Neural crest cell (in vitro differentiated cells): ENCODE results near the gene NRG2. TPM values are rescaled to one million over a fixed set of nuclear protein-coding genes. Genes with fewer than 3 reads are reported as not detected.

ENCODE experiments used
- DNase-seq: peaks from one replicate; pipeline ENCODE4 v3.0.0; 2021; ENCODE audit warnings: low read depth, mixed read lengths, low spot score
- H3K27ac Mint-ChIP-seq: one replicate; pipeline ENCODE4 v1.8.0; 2021; ENCODE audit warnings: mild to moderate bottlenecking, mixed read lengths; ENCODE audit not compliant: unreplicated experiment
- H3K27me3 Mint-ChIP-seq: 2 replicates; pipeline ENCODE4 v1.8.0; 2021; ENCODE audit warnings: low read depth, mild to moderate bottlenecking, mixed read lengths
- H3K36me3 Mint-ChIP-seq: 2 replicates; pipeline ENCODE4 v1.8.0; 2021; ENCODE audit warnings: low read depth, mild to moderate bottlenecking, mixed read lengths
- H3K4me1 Mint-ChIP-seq: 2 replicates; pipeline ENCODE4 v1.8.0; 2021; ENCODE audit warnings: mixed read lengths
- H3K4me3 Mint-ChIP-seq: one replicate; pipeline ENCODE4 v1.8.0; 2021; ENCODE audit warnings: mild to moderate bottlenecking, mixed read lengths
- H3K9me3 Mint-ChIP-seq: 2 replicates; pipeline ENCODE4 v1.8.0; 2021; ENCODE audit warnings: mixed read lengths
- CTCF ChIP-seq: fragments of 200-600 bp; sonication (generic); conservative IDR thresholded peaks from 2 replicates; pipeline ENCODE4 v1.5.0; 2021; ENCODE audit warnings: antibody characterized with exemption, mild to moderate bottlenecking
- total RNA-seq: library from RNA; stranded (reverse); gene quantifications from 2 replicates; pipeline ENCODE4 v1.2.1, GENCODE V29; 2021

NRG2 gene
- total RNA-seq, 1 donor from 2014 or later: 0.82 TPM

GRCh38 chr5:139898981-139899380 is 144.1 kb downstream of the NRG2 start:
- peaks cover 62% of the 10 kb centered on the region for H3K27me3 Mint-ChIP-seq

GRCh38 chr5:139897982-139898381 is 145.1 kb downstream of the NRG2 start:
- Mint-ChIP-seq H3K36me3 (no peaks in the 10 kb centered on the region), H3K4me1 (no peaks in the 10 kb centered on the region), H3K27ac (no peak overlapping the region), H3K9me3 (no peaks in the 10 kb centered on the region), H3K27me3 (peaks cover 56% of the 10 kb centered on the region), H3K4me3 (no peak overlapping the region)
- DNase-seq: no peak
- TF ChIP-seq CTCF: no peak

More at GRCh38 chr5:139898981-139899380, 144.1 kb downstream of the NRG2 start:
- no peak for TF ChIP-seq CTCF
- no peak for DNase-seq
- no peak overlapping the region for H3K4me3 Mint-ChIP-seq
- H3K36me3 Mint-ChIP-seq: no peaks in the 10 kb centered on the region
- no peaks in the 10 kb centered on the region for H3K9me3 Mint-ChIP-seq
- no peak overlapping the region for H3K27ac Mint-ChIP-seq
- H3K4me1 Mint-ChIP-seq: peaks cover 5% of the 10 kb centered on the region

- no peak overlapping the region for H3K4me3 Mint-ChIP-seq
- DNase-seq: no peak
- H3K4me1 Mint-ChIP-seq: no peaks in the 10 kb centered on the region
- no peak for TF ChIP-seq CTCF
- no peaks in the 10 kb centered on the region for H3K36me3 Mint-ChIP-seq
- H3K9me3 Mint-ChIP-seq: no peaks in the 10 kb centered on the region
- no peak overlapping the region for H3K27ac Mint-ChIP-seq
- H3K27me3 Mint-ChIP-seq: peaks cover 49% of the 10 kb centered on the region
Measured at GRCh38 chr5:139897342-139897741, 145.8 kb downstream of the NRG2 start.

GRCh38 chr5:139896718-139897117 is 146.4 kb downstream of the NRG2 start:
- no peak for TF ChIP-seq CTCF
- Mint-ChIP-seq H3K4me1 (no peaks in the 10 kb centered on the region), H3K9me3 (no peaks in the 10 kb centered on the region), H3K4me3 (no peak overlapping the region), H3K27ac (peak overlapping the region; percentile 37), H3K27me3 (peaks cover 43% of the 10 kb centered on the region), H3K36me3 (no peaks in the 10 kb centered on the region)
- DNase-seq: no peak

- Mint-ChIP-seq H3K4me3 (no peak overlapping the region), H3K9me3 (no peaks in the 10 kb centered on the region), H3K4me1 (no peaks in the 10 kb centered on the region), H3K27me3 (peaks cover 32% of the 10 kb centered on the region), H3K27ac (no peak overlapping the region), H3K36me3 (no peaks in the 10 kb centered on the region)
- DNase-seq: no peak
- no peak for TF ChIP-seq CTCF
Measured at GRCh38 chr5:139895647-139896046, 147.5 kb downstream of the NRG2 start.

- Mint-ChIP-seq H3K27me3 (peaks cover 32% of the 10 kb centered on the region), H3K9me3 (no peaks in the 10 kb centered on the region), H3K27ac (no peak overlapping the region), H3K4me3 (no peak overlapping the region), H3K4me1 (no peaks in the 10 kb centered on the region), H3K36me3 (no peaks in the 10 kb centered on the region)
- no peak for TF ChIP-seq CTCF
- DNase-seq: no peak
Measured at GRCh38 chr5:139895046-139895445, 148.1 kb downstream of the NRG2 start.
